IgD-negative memory B cell (primary cell): ENCODE data around the gene ARSA. TPM values are rescaled to one million over a fixed set of nuclear protein-coding genes. Genes with fewer than 3 reads are reported as not detected.

ENCODE experiments used
- H3K27ac Mint-ChIP-seq, 3 donors: one replicate each; pipeline ENCODE4 v1.8.0; 2020 to 2022; ENCODE audit warnings: mild to moderate bottlenecking in 3 of 3, mixed read lengths in 3 of 3, moderate library complexity in 1 of 3
- H3K27me3 Mint-ChIP-seq: one replicate; pipeline ENCODE4 v1.8.0; 2021; ENCODE audit warnings: mixed read lengths
- H3K36me3 Mint-ChIP-seq: one replicate; pipeline ENCODE4 v1.8.0; 2020; ENCODE audit warnings: mild to moderate bottlenecking, mixed read lengths
- H3K4me1 Mint-ChIP-seq, 3 donors: one replicate each; pipeline ENCODE4 v1.8.0; 2020 to 2022; ENCODE audit warnings: mixed read lengths in 3 of 3, mild to moderate bottlenecking in 1 of 3
- H3K4me3 Mint-ChIP-seq, 4 donors: one replicate each; pipeline ENCODE4 v1.8.0; 2020 to 2022; ENCODE audit warnings: mild to moderate bottlenecking in 4 of 4, mixed read lengths in 4 of 4, moderate library complexity in 3 of 4
- H3K9me3 Mint-ChIP-seq, 3 donors: one replicate each; pipeline ENCODE4 v1.8.0; 2020 to 2021; ENCODE audit warnings: mixed read lengths in 3 of 3, mild to moderate bottlenecking in 1 of 3
- polyA plus RNA-seq: library from polyadenylated mRNA; unstranded; fragments of 300-500 nt; fragmentation: Illumina TruSeq; gene quantifications from one replicate; pipeline ENCODE4 v1.2.3, GENCODE V29; 2021

ARSA gene
- polyA plus RNA-seq, 1 donor from 2014 or later: 11.5 TPM

GRCh38 chr22:50606165-50606945 is 21.6 kb downstream of the ARSA start:
- Mint-ChIP-seq H3K27ac (no peak overlapping the region), H3K36me3 (no peaks in the 10 kb centered on the region)

GRCh38 chr22:50605613-50606074 is 22.3 kb downstream of the ARSA start:
- Mint-ChIP-seq H3K4me1 (peaks cover 4 to 10% (median 4%) of the 10 kb centered on the region in 3 donors), H3K27me3 (peaks cover 54% of the 10 kb centered on the region), H3K27ac (no peak overlapping the region), H3K4me3 (no peak overlapping the region), H3K36me3 (no peaks in the 10 kb centered on the region), H3K9me3 (no peaks in the 10 kb centered on the region)

More at GRCh38 chr22:50606165-50606945, 21.6 kb downstream of the ARSA start:
- Mint-ChIP-seq H3K27me3 (peaks cover 54% of the 10 kb centered on the region), H3K4me3 (no peak overlapping the region), H3K4me1 (peaks cover 4 to 10% (median 4%) of the 10 kb centered on the region in 3 donors), H3K9me3 (no peaks in the 10 kb centered on the region)

GRCh38 chr22:50605002-50605612 is 22.8 kb downstream of the ARSA start:
- H3K27me3 Mint-ChIP-seq: peaks cover 50% of the 10 kb centered on the region
- H3K4me3 Mint-ChIP-seq: no peak overlapping the region
- H3K9me3 Mint-ChIP-seq: no peaks in the 10 kb centered on the region
- no peak overlapping the region for H3K27ac Mint-ChIP-seq
- H3K4me1 Mint-ChIP-seq: peaks cover 4 to 10% (median 4%) of the 10 kb centered on the region in 3 donors
- no peaks in the 10 kb centered on the region for H3K36me3 Mint-ChIP-seq

- H3K4me1 Mint-ChIP-seq: peaks cover 4 to 10% (median 7%) of the 10 kb centered on the region in 3 donors
- H3K36me3 Mint-ChIP-seq: no peaks in the 10 kb centered on the region
- no peaks in the 10 kb centered on the region for H3K9me3 Mint-ChIP-seq
- no peak overlapping the region for H3K4me3 Mint-ChIP-seq
- no peak overlapping the region for H3K27ac Mint-ChIP-seq
- H3K27me3 Mint-ChIP-seq: peaks cover 52% of the 10 kb centered on the region
Observed at GRCh38 chr22:50604256-50605001, 23.5 kb downstream of the ARSA start.

GRCh38 chr22:50603511-50604255 is 24.3 kb downstream of the ARSA start:
- no peaks in the 10 kb centered on the region for H3K36me3 Mint-ChIP-seq
- H3K4me1 Mint-ChIP-seq: peaks cover 4 to 10% (median 7%) of the 10 kb centered on the region in 3 donors
- H3K27me3 Mint-ChIP-seq: peaks cover 48% of the 10 kb centered on the region
- no peak overlapping the region for H3K27ac Mint-ChIP-seq
- H3K4me3 Mint-ChIP-seq: no peak overlapping the region
- no peaks in the 10 kb centered on the region for H3K9me3 Mint-ChIP-seq

- Mint-ChIP-seq H3K4me3 (peak overlapping the region in 3 of 4 donors; percentile 41 to 88 (median 82)), H3K9me3 (no peaks in the 10 kb centered on the region), H3K27ac (peak overlapping the region in 1 of 3 donors; percentile 32), H3K27me3 (peaks cover 41% of the 10 kb centered on the region), H3K36me3 (no peaks in the 10 kb centered on the region), H3K4me1 (peaks cover 2 to 10% (median 7%) of the 10 kb centered on the region in 3 donors)
Observed at GRCh38 chr22:50602338-50602700, 25.6 kb downstream of the ARSA start.

GRCh38 chr22:50601669-50602337 is 26.1 kb downstream of the ARSA start:
- Mint-ChIP-seq H3K9me3 (no peaks in the 10 kb centered on the region), H3K4me3 (peak overlapping the region; percentile 41 to 88 (median 74)), H3K4me1 (peaks cover 2 to 10% (median 7%) of the 10 kb centered on the region in 3 donors), H3K27me3 (peaks cover 39% of the 10 kb centered on the region), H3K27ac (peak overlapping the region in 1 of 3 donors; percentile 64), H3K36me3 (peaks cover under 1% of the 10 kb centered on the region)

GRCh38 chr22:50600967-50601668 is 26.8 kb downstream of the ARSA start:
- H3K4me3 Mint-ChIP-seq: peak overlapping the region; percentile 41 to 88 (median 74)
- no peaks in the 10 kb centered on the region for H3K9me3 Mint-ChIP-seq
- H3K27me3 Mint-ChIP-seq: peaks cover 34% of the 10 kb centered on the region
- H3K27ac Mint-ChIP-seq: peak overlapping the region in 1 of 3 donors; percentile 64
- peaks cover 2 to 10% (median 7%) of the 10 kb centered on the region in 3 donors for H3K4me1 Mint-ChIP-seq
- peaks cover 3% of the 10 kb centered on the region for H3K36me3 Mint-ChIP-seq

- H3K4me3 Mint-ChIP-seq: peak within 1 kb of the TSS; percentile 65 to 88 (median 83)
- H3K27ac Mint-ChIP-seq: peak within 1 kb of the TSS in 2 of 3 donors; percentile 39 to 64
- peaks cover 2 to 10% (median 7%) of the 10 kb centered on the region in 3 donors for H3K4me1 Mint-ChIP-seq
- H3K9me3 Mint-ChIP-seq: no peaks in the 10 kb centered on the region
- peaks cover 3% of the 10 kb centered on the region for H3K36me3 Mint-ChIP-seq
- peaks cover 31% of the 10 kb centered on the region for H3K27me3 Mint-ChIP-seq
Observed at GRCh38 chr22:50600538-50600937, 27.4 kb downstream of the ARSA start, which contains the start of gene MAPK8IP2. TSS of gene MAPK8IP2 (plus strand) at chr22:50600793. CDS start at chr22:50600819, 26 bp downstream.

GRCh38 chr22:50599816-50600455 is 28.0 kb downstream of the ARSA start:
- peaks cover 2 to 10% (median 7%) of the 10 kb centered on the region in 3 donors for H3K4me1 Mint-ChIP-seq
- peaks cover 3% of the 10 kb centered on the region for H3K36me3 Mint-ChIP-seq
- H3K27ac Mint-ChIP-seq: peak overlapping the region in 1 of 3 donors; percentile 39
- H3K9me3 Mint-ChIP-seq: no peaks in the 10 kb centered on the region
- H3K27me3 Mint-ChIP-seq: peaks cover 27% of the 10 kb centered on the region
- H3K4me3 Mint-ChIP-seq: peak overlapping the region; percentile 29 to 84 (median 71)

- Mint-ChIP-seq H3K27ac (peak overlapping the region in 1 of 3 donors; percentile 54), H3K9me3 (no peaks in the 10 kb centered on the region), H3K4me1 (peaks cover 2 to 6% (median 5%) of the 10 kb centered on the region in 3 donors), H3K36me3 (peaks cover 3% of the 10 kb centered on the region), H3K27me3 (peaks cover 14% of the 10 kb centered on the region), H3K4me3 (peak overlapping the region in 2 of 4 donors; percentile 32 to 35)
Observed at GRCh38 chr22:50597097-50597496, 30.9 kb downstream of the ARSA start.

- peaks cover 7% of the 10 kb centered on the region for H3K27me3 Mint-ChIP-seq
- H3K9me3 Mint-ChIP-seq: peaks cover 0 to 1% (median 0%) of the 10 kb centered on the region in 3 donors
- H3K27ac Mint-ChIP-seq: no peak overlapping the region
- peaks cover 6% of the 10 kb centered on the region for H3K36me3 Mint-ChIP-seq
- H3K4me1 Mint-ChIP-seq: peaks cover 0 to 3% (median 0%) of the 10 kb centered on the region in 3 donors
- no peak overlapping the region for H3K4me3 Mint-ChIP-seq
Observed at GRCh38 chr22:50595189-50595588, 32.8 kb downstream of the ARSA start.

- peaks cover 1% of the 10 kb centered on the region for H3K27me3 Mint-ChIP-seq
- peaks cover 7% of the 10 kb centered on the region for H3K36me3 Mint-ChIP-seq
- H3K27ac Mint-ChIP-seq: no peak overlapping the region
- peaks cover 4 to 5% (median 5%) of the 10 kb centered on the region in 3 donors for H3K4me1 Mint-ChIP-seq
- H3K4me3 Mint-ChIP-seq: no peak overlapping the region
- peaks cover 0 to 1% (median 0%) of the 10 kb centered on the region in 3 donors for H3K9me3 Mint-ChIP-seq
Observed at GRCh38 chr22:50587407-50587806, 40.5 kb downstream of the ARSA start.
